C4-2B (cell line): ENCODE measurements around the gene LRRC70.
"Not testable (repeated sequence)": the region's sequence is repeated elsewhere in the genome, so short reads cannot be mapped to it uniquely, and the experiment has no call there.

Experiments used
- H3K27ac ChIP-seq: fragments of 450-650 bp; 2 replicates; pipeline ENCODE4 v1.5.1; 2017
- CTCF ChIP-seq: fragments of 450-650 bp; conservative IDR thresholded peaks from 2 replicates; pipeline ENCODE4 v1.5.1; 2017; ENCODE audit warnings: mild to moderate bottlenecking
- ZFX ChIP-seq: fragments of 450-650 bp; IDR thresholded peaks from 2 replicates; pipeline ENCODE4 v1.6.1; 2017

LRRC70 gene

DNA sequence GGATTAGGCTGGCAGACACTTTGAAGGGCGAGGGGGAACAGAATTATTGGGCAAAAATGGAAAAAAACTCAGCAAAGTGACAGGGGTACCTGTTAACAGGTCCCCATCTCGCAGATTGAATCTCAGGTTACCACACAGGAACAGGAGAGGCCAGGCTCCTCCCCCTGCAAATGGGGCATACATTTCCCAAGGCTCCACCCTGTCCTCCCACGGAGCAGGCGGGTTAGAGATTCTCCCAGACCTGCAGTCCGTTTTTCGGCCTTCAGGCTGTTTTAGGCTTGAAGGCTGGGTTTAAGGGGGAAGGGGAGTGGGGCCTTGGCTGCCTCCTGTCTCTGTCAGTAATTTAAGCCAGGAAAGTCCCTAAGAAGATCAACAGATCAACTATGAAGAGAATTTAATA, 42.7 kb downstream of the LRRC70 start:
- TF ChIP-seq ZFX, result no peak
- TF ChIP-seq CTCF, result no peak
- no peak overlapping the region for H3K27ac ChIP-seq

DNA sequence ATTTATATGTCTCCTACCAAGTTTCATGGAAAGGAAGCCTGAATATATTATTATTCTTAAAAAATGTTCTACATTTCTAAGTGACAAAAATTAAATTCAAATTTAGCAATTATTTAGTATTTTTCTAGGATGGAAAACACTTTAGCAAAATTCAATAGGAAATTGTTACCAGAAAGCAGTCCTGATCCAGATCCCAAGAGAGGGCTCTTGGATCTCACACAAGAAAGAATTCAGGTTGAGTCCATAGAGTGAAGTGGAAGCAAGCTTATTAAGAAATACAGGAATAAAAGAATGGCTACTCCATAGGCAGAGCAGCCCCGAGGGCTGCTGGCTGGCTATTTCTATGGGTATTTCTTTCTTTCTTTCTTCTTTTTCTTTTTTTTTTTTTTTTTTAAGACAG, 44.7 kb downstream of the LRRC70 start:
- TF ChIP-seq ZFX, result no peak
- no peak for TF ChIP-seq CTCF
- no peak overlapping the region for H3K27ac ChIP-seq

DNA sequence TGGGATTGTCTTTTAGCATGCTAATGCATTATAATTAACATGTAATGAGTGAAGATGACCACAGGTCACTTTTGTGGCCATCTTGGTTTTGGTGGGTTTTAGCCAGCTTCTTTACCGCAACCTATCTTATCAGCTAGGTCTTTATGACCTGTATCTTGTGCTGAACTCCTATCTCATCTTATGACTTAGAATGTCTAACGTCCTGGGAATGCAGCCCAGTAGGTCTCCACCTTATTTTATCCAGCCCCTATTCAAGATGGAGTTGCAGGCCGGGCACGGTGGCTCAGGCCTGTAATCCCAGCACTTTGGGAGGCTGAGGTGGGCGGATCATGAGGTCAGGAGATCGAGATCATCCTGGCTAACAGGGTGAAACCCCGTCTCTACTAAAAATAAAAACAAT, 45.8 kb downstream of the LRRC70 start:
- H3K27ac ChIP-seq, result not testable (repeated sequence)

- TF ChIP-seq CTCF (no peak), ZFX (no peak)
- no peak overlapping the region for H3K27ac ChIP-seq
These were observed 47.9 kb downstream of the LRRC70 start for GRCh38 chr5:62626534-62626933.

DNA sequence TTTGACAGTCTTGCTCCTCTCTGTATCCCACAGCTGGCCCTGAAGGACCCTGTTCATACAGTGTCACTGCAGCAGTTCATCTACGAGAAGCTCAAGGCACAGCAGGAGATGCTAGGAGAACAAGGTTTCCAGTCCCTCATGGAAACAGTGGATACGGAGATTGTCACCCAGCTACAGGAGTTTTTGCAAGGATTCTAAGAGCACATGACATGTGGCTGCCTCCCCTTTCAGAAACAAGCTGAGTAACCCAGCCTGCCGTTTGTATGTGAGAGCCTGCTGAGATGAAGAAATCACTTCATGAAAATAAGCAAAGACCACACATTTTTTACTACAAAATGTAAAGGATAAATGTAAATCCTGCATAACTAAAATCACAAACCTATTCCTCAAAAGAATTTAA, 48.5 kb downstream of the LRRC70 start:
- TF ChIP-seq CTCF, result no peak
- TF ChIP-seq ZFX, result no peak
- H3K27ac ChIP-seq, result no peak overlapping the region

DNA sequence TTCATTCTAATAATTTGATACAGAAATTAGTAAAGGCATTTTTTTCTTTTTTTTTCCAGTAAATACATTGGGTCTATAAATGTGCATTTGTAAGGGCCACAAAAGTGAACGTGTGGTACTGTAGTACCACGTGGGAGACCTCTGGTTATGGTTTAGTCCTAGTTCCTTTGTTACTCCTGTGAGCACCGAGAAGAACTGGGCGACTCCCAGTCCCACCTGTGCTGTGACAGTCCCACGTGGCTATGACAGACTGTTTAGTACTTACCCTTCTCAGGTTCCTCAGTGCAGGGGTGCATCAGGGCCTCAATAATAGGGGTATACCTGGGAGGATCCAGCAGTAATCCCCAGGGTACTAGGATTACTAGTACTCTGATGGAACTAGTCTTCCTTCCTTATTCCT, 49.3 kb downstream of the LRRC70 start:
- H3K27ac ChIP-seq, result no peak overlapping the region
- TF ChIP-seq ZFX, result no peak
- no peak for TF ChIP-seq CTCF
